GM23248 (cell line): ENCODE data around the gene CCT7.
"Not testable (repeated sequence)": the region's sequence is repeated elsewhere in the genome, so short reads cannot be mapped to it uniquely, and the experiment has no call there.

Experiments
- EZH2 ChIP-seq: fragments of 200-600 bp; sonication (generic); IDR thresholded peaks from 2 replicates; pipeline ENCODE4 v1.6.1; 2018; ENCODE audit warnings: antibody characterized with exemption, mild to moderate bottlenecking; ENCODE audit not compliant: insufficient read depth, poor library complexity, severe bottlenecking
- EZH2phosphoT487 ChIP-seq: fragments of 200-600 bp; sonication (generic); IDR thresholded peaks from 2 replicates; pipeline ENCODE4 v1.6.1; 2018; ENCODE audit warnings: antibody characterized with exemption, moderate library complexity, mild to moderate bottlenecking, low read depth; ENCODE audit not compliant: insufficient read depth

DNA sequence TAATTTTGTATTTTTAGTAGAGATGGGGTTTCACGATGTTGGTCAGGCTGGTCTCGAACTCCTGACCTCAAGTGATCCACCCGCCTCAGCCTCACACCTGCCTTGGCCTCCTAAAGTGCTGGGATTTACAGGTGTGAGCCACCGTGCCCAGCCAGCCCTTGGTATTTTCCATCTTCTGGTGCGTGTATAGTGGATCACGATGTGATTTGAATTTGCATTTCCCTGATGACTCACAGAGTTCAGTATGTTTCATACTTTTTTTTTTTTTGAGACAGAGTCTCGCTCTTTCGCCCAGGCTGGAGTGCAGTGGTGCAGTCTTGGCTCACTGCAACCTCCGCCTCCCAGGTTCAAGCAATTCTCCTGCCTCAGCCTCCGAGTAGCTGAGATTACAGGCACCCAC, 33.8 kb upstream of the CCT7 start:
- not testable (repeated sequence) for TF ChIP-seq EZH2, EZH2phosphoT487
